Middle frontal gyrus (tissue), 1 donor: ENCODE data around the gene CTSC.
"Not testable (repeated sequence)": the region's sequence is repeated elsewhere in the genome, so short reads cannot be mapped to it uniquely, and the experiment has no call there.

Experiments
- DNase-seq: peaks from one replicate; pipeline ENCODE4 v3.0.0-alpha.2; 2015; ENCODE audit warnings: low spot score; ENCODE audit errors: extremely low spot score

CTSC gene

GRCh38 chr11:88353386-88353785 is 15.8 kb upstream of the CTSC start:
- DNase-seq, result no peak

GRCh38 chr11:88352139-88352538 is 14.6 kb upstream of the CTSC start:
- DNase-seq, result no peak

GRCh38 chr11:88348870-88349269 is 11.3 kb upstream of the CTSC start:
- DNase-seq, result no peak

- DNase-seq, result no peak
Observed at GRCh38 chr11:88345949-88346348, 8.4 kb upstream of the CTSC start.

GRCh38 chr11:88345408-88345807 is 7.9 kb upstream of the CTSC start:
- DNase-seq, result no peak

GRCh38 chr11:88344869-88345268 is 7.3 kb upstream of the CTSC start:
- no peak for DNase-seq

GRCh38 chr11:88341522-88342251 is 4.2 kb upstream of the CTSC start:
- DNase-seq, result no peak

GRCh38 chr11:88340366-88340935 is 2.9 kb upstream of the CTSC start:
- no peak for DNase-seq

- no peak for DNase-seq
Observed at GRCh38 chr11:88337987-88338668, 592 bp upstream of the CTSC start.

- DNase-seq, result no peak
Observed at GRCh38 chr11:88335284-88335683, 2.3 kb downstream of the CTSC start.

GRCh38 chr11:88333862-88334261 is 3.7 kb downstream of the CTSC start:
- no peak for DNase-seq

- no peak for DNase-seq
Observed at GRCh38 chr11:88332851-88333250, 4.7 kb downstream of the CTSC start.

- no peak for DNase-seq
Observed at GRCh38 chr11:88330826-88331428, 6.6 kb downstream of the CTSC start.

GRCh38 chr11:88329563-88330250 is 7.8 kb downstream of the CTSC start:
- no peak for DNase-seq

GRCh38 chr11:88327462-88328143 is 9.9 kb downstream of the CTSC start:
- no peak for DNase-seq

GRCh38 chr11:88327061-88327460 is 10.5 kb downstream of the CTSC start:
- no peak for DNase-seq

- DNase-seq, result no peak
Observed at GRCh38 chr11:88326099-88326498, 11.4 kb downstream of the CTSC start.

- no peak for DNase-seq
Observed at GRCh38 chr11:88324562-88325345, 12.8 kb downstream of the CTSC start.

- not testable (repeated sequence) for DNase-seq
Observed at GRCh38 chr11:88322881-88323280, 14.7 kb downstream of the CTSC start.

GRCh38 chr11:88321412-88321811 is 16.1 kb downstream of the CTSC start:
- DNase-seq, result not testable (repeated sequence)
